Measurements from ENCODE around the gene HELZ2. TPM values are rescaled to one million over a fixed set of nuclear protein-coding genes. Genes with fewer than 3 reads are reported as not detected.

Gene HELZ2
- total RNA-seq, 2 experiments from 2014 or later = 6.5 to 8.3 TPM

- ChIA-PET CTCF (ENCODE audit: unreplicated experiment) (no interaction called here), POLR2A (no interaction called here)
- intact Hi-C loops (cut with micrococcal nuclease; ENCODE audit: unreplicated experiment) = no loop called here
- BruUV-seq (replicated peaks) = no TSS peak
- Histone ChIP-seq H3K79me2 (ENCODE audit: insufficient read depth, low read depth, low read length) (no peaks in the 10 kb centered on the region), H3K4me1 (ENCODE audit: insufficient read depth, low read length, poor library complexity, severe bottlenecking) (no peaks in the 10 kb centered on the region), H3K27ac (ENCODE audit: low read depth, low read length, poor library complexity, severe bottlenecking) (no peak overlapping the region), H3K9me3 (ENCODE audit: low read length) (no peaks in the 10 kb centered on the region), H2AFZ (ENCODE audit: low read length) (no peak overlapping the region), H3K9me2 (ENCODE audit: insufficient read depth, low read length) (no peaks in the 10 kb centered on the region), H3K4me3 (ENCODE audit: low read depth, low read length, poor library complexity, severe bottlenecking) (no peak overlapping the region), H4K20me1 (ENCODE audit: insufficient read depth, low read length) (no peaks in the 10 kb centered on the region), H3K36me3 (ENCODE audit: insufficient read depth, low read length) (peaks cover 38% of the 10 kb centered on the region), H3K4me2 (ENCODE audit: low read length) (no peak overlapping the region)
- no peak for DNase-seq (ENCODE audit: low spot score)
- TF ChIP-seq EZH2phosphoT487 (IDR thresholded peaks at IDR 0.05; ENCODE audit: borderline replicate concordance, low read depth, low read length) (no peak), CTCF (conservative IDR thresholded peaks at IDR 0.05; ENCODE audit: low read length) (no peak)
Measured at GRCh38 chr20:63612276-63612931, 38.4 kb upstream of the HELZ2 start.

- peaks cover 33% of the 10 kb centered on the region for H3K36me3 ChIP-seq (ENCODE audit: insufficient read depth, low read length)
- H3K9me3 ChIP-seq (ENCODE audit: low read length) = no peaks in the 10 kb centered on the region
- no peak overlapping the region for H2AFZ ChIP-seq (ENCODE audit: low read length)
- POLR2A ChIA-PET = no interaction called here
- no peaks in the 10 kb centered on the region for H4K20me1 ChIP-seq (ENCODE audit: insufficient read depth, low read length)
- intact Hi-C loops (cut with micrococcal nuclease; ENCODE audit: unreplicated experiment) = no loop called here
- H3K4me3 ChIP-seq (ENCODE audit: low read depth, low read length, poor library complexity, severe bottlenecking) = no peak overlapping the region
- no peaks in the 10 kb centered on the region for H3K4me1 ChIP-seq (ENCODE audit: insufficient read depth, low read length, poor library complexity, severe bottlenecking)
- DNase-seq (ENCODE audit: low spot score) = no peak
- CTCF ChIA-PET (ENCODE audit: unreplicated experiment) = no interaction called here
- no peak overlapping the region for H3K4me2 ChIP-seq (ENCODE audit: low read length)
- H3K27ac ChIP-seq (ENCODE audit: low read depth, low read length, poor library complexity, severe bottlenecking) = no peak overlapping the region
- H3K79me2 ChIP-seq (ENCODE audit: insufficient read depth, low read depth, low read length) = no peaks in the 10 kb centered on the region
- no peaks in the 10 kb centered on the region for H3K9me2 ChIP-seq (ENCODE audit: insufficient read depth, low read length)
- no TSS peak for BruUV-seq (replicated peaks)
- TF ChIP-seq EZH2phosphoT487 (IDR thresholded peaks at IDR 0.05; ENCODE audit: borderline replicate concordance, low read depth, low read length) (no peak), CTCF (conservative IDR thresholded peaks at IDR 0.05; ENCODE audit: low read length) (no peak)
Measured at GRCh38 chr20:63611646-63612045, 37.6 kb upstream of the HELZ2 start.

GRCh38 chr20:63610581-63611435 lies 36.8 kb upstream of the HELZ2 start:
- TF ChIP-seq CTCF (conservative IDR thresholded peaks at IDR 0.05; ENCODE audit: low read length) (no peak), EZH2phosphoT487 (IDR thresholded peaks at IDR 0.05; ENCODE audit: borderline replicate concordance, low read depth, low read length) (no peak)
- Histone ChIP-seq H4K20me1 (ENCODE audit: insufficient read depth, low read length) (no peaks in the 10 kb centered on the region), H3K9me2 (ENCODE audit: insufficient read depth, low read length) (no peaks in the 10 kb centered on the region), H3K79me2 (ENCODE audit: insufficient read depth, low read depth, low read length) (no peaks in the 10 kb centered on the region), H3K27ac (ENCODE audit: low read depth, low read length, poor library complexity, severe bottlenecking) (no peak overlapping the region), H3K36me3 (ENCODE audit: insufficient read depth, low read length) (peaks cover 27% of the 10 kb centered on the region), H2AFZ (ENCODE audit: low read length) (no peak overlapping the region), H3K4me2 (ENCODE audit: low read length) (no peak overlapping the region), H3K9me3 (ENCODE audit: low read length) (no peaks in the 10 kb centered on the region), H3K4me1 (ENCODE audit: insufficient read depth, low read length, poor library complexity, severe bottlenecking) (no peaks in the 10 kb centered on the region), H3K4me3 (ENCODE audit: low read depth, low read length, poor library complexity, severe bottlenecking) (no peak overlapping the region)
- no peak for DNase-seq (ENCODE audit: low spot score)
- BruUV-seq (replicated peaks) = no TSS peak
- intact Hi-C loops (cut with micrococcal nuclease; ENCODE audit: unreplicated experiment) = no loop called here
- ChIA-PET POLR2A (no interaction called here), CTCF (ENCODE audit: unreplicated experiment) (no interaction called here)
